SU-DHL-6 (cell line): ENCODE data around the gene POF1B.

ENCODE experiments used
- H2AFZ ChIP-seq: fragments of 200-600 bp; sonication (generic); 2 replicates; pipeline ENCODE4 v1.6.1; 2014; ENCODE audit warnings: low read depth, mild to moderate bottlenecking, moderate library complexity, mixed read lengths, antibody characterized with exemption, low read length; ENCODE audit not compliant: severe bottlenecking
- H3F3A ChIP-seq: fragments of 200-600 bp; shearing (Covaris generic); 2 replicates; pipeline ENCODE4 v1.6.0; 2016; ENCODE audit warnings: antibody characterized with exemption, mild to moderate bottlenecking; ENCODE audit not compliant: insufficient read depth
- H3K27ac ChIP-seq: fragments of 200-600 bp; sonication (generic); 2 replicates; pipeline ENCODE4 v1.5.1; 2016; ENCODE audit warnings: low read depth, mild to moderate bottlenecking, low read length, moderate library complexity, mixed read lengths
- H3K27me3 ChIP-seq: fragments of 200-600 bp; sonication (generic), shearing (Covaris generic); 2 replicates; pipeline ENCODE4 v1.6.0; 2014; ENCODE audit warnings: mild to moderate bottlenecking, low read length
- H3K36me3 ChIP-seq: fragments of 200-600 bp; sonication (generic); 2 replicates; pipeline ENCODE4 v1.6.1; 2014; ENCODE audit warnings: mild to moderate bottlenecking, low read length, mixed read lengths
- H3K4me2 ChIP-seq: fragments of 300-600, 200-600 bp; shearing (Covaris generic), sonication (generic); 2 replicates; pipeline ENCODE4 v1.6.0; 2014; ENCODE audit warnings: low read length, low read depth, mild to moderate bottlenecking; ENCODE audit not compliant: poor library complexity, severe bottlenecking
- H3K4me3 ChIP-seq: fragments of 200-600 bp; sonication (generic); 2 replicates; pipeline ENCODE4 v1.5.1; 2014; ENCODE audit warnings: antibody characterized with exemption, low read length, mild to moderate bottlenecking, mixed read lengths; ENCODE audit not compliant: insufficient read depth, poor library complexity, severe bottlenecking
- H3K79me2 ChIP-seq: fragments of 200-600 bp; sonication (generic); 2 replicates; pipeline ENCODE4 v1.6.1; 2014; ENCODE audit warnings: mild to moderate bottlenecking, low read length, moderate library complexity; ENCODE audit not compliant: insufficient read depth
- H3K9ac ChIP-seq: fragments of 200-600 bp; sonication (generic); 2 replicates; pipeline ENCODE4 v1.7.0; 2014; ENCODE audit warnings: mild to moderate bottlenecking, low read length
- H3K9me2 ChIP-seq: fragments of 200-600 bp; sonication (generic); replicated peaks from 2 replicates; pipeline ENCODE4 v1.6.1; 2014; ENCODE audit warnings: low read length; ENCODE audit not compliant: insufficient read depth
- H3K9me3 ChIP-seq: fragments of 200-600 bp; sonication (generic); 2 replicates; pipeline ENCODE4 v1.6.1; 2014; ENCODE audit warnings: low read length, mixed read lengths; ENCODE audit not compliant: insufficient read depth
- H4K20me1 ChIP-seq: fragments of 200-600 bp; sonication (generic); 2 replicates; pipeline ENCODE4 v1.6.1; 2014; ENCODE audit warnings: low read depth, mild to moderate bottlenecking, antibody characterized with exemption, low read length, moderate library complexity, mixed read lengths
- CTCF ChIP-seq: fragments of 200-600 bp; sonication (generic); IDR thresholded peaks from one replicate; pipeline ENCODE4 v1.5.1; 2017; ENCODE audit warnings: antibody characterized with exemption, mild to moderate bottlenecking, low read length, moderate library complexity; ENCODE audit not compliant: insufficient read depth, poor library complexity, severe bottlenecking
- EZH2phosphoT487 ChIP-seq: fragments of 200-600 bp; sonication (generic), shearing (Covaris generic); conservative IDR thresholded peaks from 2 replicates; pipeline ENCODE4 v1.6.1; 2018; ENCODE audit warnings: mild to moderate bottlenecking, antibody characterized with exemption, low read length, moderate library complexity, mixed read lengths

The POF1B gene

GRCh38 chrX:85391878-85392238, 12.4 kb upstream of the POF1B start:
- H3F3A ChIP-seq, result no peaks in the 10 kb centered on the region
- no peak overlapping the region for H3K27ac ChIP-seq
- H4K20me1 ChIP-seq, result no peaks in the 10 kb centered on the region
- no peak for TF ChIP-seq EZH2phosphoT487
- no peak for TF ChIP-seq CTCF
- no peaks in the 10 kb centered on the region for H3K79me2 ChIP-seq
- H3K36me3 ChIP-seq, result no peaks in the 10 kb centered on the region
- H3K9ac ChIP-seq, result no peak overlapping the region
- H3K9me2 ChIP-seq, result no peaks in the 10 kb centered on the region
- no peaks in the 10 kb centered on the region for H3K27me3 ChIP-seq
- H2AFZ ChIP-seq, result no peak overlapping the region
- no peaks in the 10 kb centered on the region for H3K9me3 ChIP-seq
- H3K4me2 ChIP-seq, result no peak overlapping the region
- H3K4me3 ChIP-seq, result no peak overlapping the region

DNA sequence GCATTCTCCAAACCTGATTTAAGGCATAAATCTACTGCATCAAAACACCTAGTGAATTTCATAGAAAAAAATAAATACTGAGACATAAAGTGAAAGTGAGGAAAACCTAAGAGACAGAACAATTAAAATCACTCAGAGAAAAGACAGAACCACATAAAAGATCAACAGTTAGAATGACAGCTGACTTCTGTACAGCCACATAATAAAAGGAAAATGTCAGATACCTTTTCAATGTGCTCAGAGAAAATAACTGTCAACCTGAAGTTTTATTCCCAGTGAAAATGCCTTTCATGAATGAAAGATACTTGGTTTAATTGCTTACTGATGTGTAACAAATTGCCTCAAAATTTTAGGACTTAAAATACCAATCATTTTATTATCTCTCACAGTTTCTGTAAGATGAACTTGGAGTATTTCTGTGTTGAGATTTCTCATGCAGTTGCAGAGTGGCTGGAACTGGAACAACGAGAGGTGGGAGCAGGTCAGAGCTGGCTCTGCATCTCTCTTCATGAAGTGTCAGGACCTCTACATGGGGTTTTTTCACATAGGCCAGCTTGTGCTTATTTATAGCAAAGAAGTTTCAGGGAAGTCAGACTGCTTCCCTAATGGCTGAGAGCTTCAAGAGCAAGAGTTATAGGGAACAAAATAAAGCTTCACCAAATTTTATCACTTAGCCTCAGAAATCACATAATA, 11.9 kb upstream of the POF1B start:
- H3K9me3 ChIP-seq, result no peaks in the 10 kb centered on the region
- H3K4me2 ChIP-seq, result no peak overlapping the region
- H3K36me3 ChIP-seq, result no peaks in the 10 kb centered on the region
- no peak overlapping the region for H3K9ac ChIP-seq
- no peak overlapping the region for H3K27ac ChIP-seq
- H3K79me2 ChIP-seq, result no peaks in the 10 kb centered on the region
- no peaks in the 10 kb centered on the region for H3K9me2 ChIP-seq
- no peak overlapping the region for H2AFZ ChIP-seq
- no peaks in the 10 kb centered on the region for H3F3A ChIP-seq
- no peaks in the 10 kb centered on the region for H4K20me1 ChIP-seq
- no peak for TF ChIP-seq EZH2phosphoT487
- no peak for TF ChIP-seq CTCF
- H3K4me3 ChIP-seq, result no peak overlapping the region
- no peaks in the 10 kb centered on the region for H3K27me3 ChIP-seq

- Histone ChIP-seq H3K27me3 (no peaks in the 10 kb centered on the region), H3K36me3 (no peaks in the 10 kb centered on the region), H3F3A (no peaks in the 10 kb centered on the region), H3K4me2 (no peak overlapping the region), H3K79me2 (no peaks in the 10 kb centered on the region), H3K9me2 (no peaks in the 10 kb centered on the region), H2AFZ (no peak overlapping the region), H3K9me3 (no peaks in the 10 kb centered on the region), H4K20me1 (no peaks in the 10 kb centered on the region), H3K9ac (no peak overlapping the region), H3K4me3 (no peak overlapping the region), H3K27ac (no peak overlapping the region)
- TF ChIP-seq EZH2phosphoT487 (no peak), CTCF (no peak)
Measured at GRCh38 chrX:85381602-85382001, 2.1 kb upstream of the POF1B start.
